Stimulated activated naive B cell treated with anti-CD40 and anti-IgM and Interleukin-4, amounts not matched to agents 10 μg/mL and 1 μg/mL and 100 μg/mL, for 72 hours (primary cell): Measurements from ENCODE around the gene TAPBP.
"Not testable (repeated sequence)": the region's sequence is repeated elsewhere in the genome, so short reads cannot be mapped to it uniquely, and the experiment has no call there.

Source experiments
- ATAC-seq, 2 donors: fragments of 150-1000 bp; cut with Tn5 transposase; replicated peaks; 2 replicates each; pipeline ENCODE4 v1.10.0; 2021; ENCODE audit warnings: moderate library complexity in 1 of 2
- DNase-seq: peaks from one replicate; pipeline ENCODE4 v3.0.0; 2021
- H3K27ac Mint-ChIP-seq: one replicate; pipeline ENCODE4 v1.8.0; 2022; ENCODE audit warnings: mild to moderate bottlenecking, mixed read lengths
- H3K27me3 Mint-ChIP-seq, 2 donors: one replicate each; pipeline ENCODE4 v1.8.0; 2022; ENCODE audit warnings: mixed read lengths in 2 of 2
- H3K36me3 Mint-ChIP-seq, 2 donors: one replicate each; pipeline ENCODE4 v1.8.0; 2022; ENCODE audit warnings: mixed read lengths in 2 of 2, mild to moderate bottlenecking in 1 of 2
- H3K4me1 Mint-ChIP-seq, 2 donors: one replicate each; pipeline ENCODE4 v1.8.0; 2022; ENCODE audit warnings: mixed read lengths in 2 of 2, mild to moderate bottlenecking in 1 of 2
- H3K4me3 Mint-ChIP-seq, 2 donors: one replicate each; pipeline ENCODE4 v1.8.0; 2022; ENCODE audit warnings: mild to moderate bottlenecking in 2 of 2, mixed read lengths in 2 of 2, moderate library complexity in 1 of 2
- H3K9me3 Mint-ChIP-seq, 2 donors: one replicate each; pipeline ENCODE4 v1.8.0; 2022; ENCODE audit warnings: mixed read lengths in 2 of 2, mild to moderate bottlenecking in 1 of 2

TAPBP gene

DNA sequence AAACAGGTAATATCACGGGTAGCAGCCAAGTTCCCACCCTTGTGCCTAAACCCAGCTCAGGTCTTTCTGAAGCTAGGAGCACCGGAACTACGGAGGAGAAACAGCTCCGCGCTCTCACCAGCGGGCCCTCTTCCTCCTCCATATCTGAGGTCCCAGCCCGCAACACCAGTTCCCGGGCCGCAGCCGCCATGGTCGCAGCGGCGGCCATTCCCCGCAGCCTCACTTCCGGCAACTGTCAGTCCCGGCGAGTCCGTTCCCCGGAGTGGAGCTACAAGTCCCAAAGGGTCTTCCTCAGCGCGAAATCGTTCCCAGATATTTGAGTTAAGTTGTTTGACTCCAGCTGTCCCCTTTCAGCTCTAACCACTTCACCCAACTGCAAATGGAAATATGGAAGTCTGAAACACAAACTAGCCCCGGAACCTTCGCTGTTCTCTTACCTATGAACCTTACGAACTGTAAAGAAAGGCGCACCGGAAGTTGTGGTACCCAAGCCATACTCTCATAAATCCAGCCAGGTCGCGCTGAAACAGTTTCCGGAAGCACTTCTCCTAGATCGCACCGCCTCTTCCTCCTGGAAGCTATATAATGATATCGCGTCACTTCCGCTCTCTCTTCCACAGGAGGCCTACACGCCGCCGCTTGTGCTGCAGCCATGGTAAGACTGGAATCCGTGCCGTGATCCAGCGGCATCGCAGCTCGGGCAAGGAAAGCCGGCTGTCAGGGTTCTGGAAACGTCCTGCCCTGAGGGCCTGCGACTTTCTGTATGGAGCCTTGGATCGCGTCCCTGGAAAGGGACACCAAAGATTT, 42.2 kb downstream of the TAPBP start, which contains the start of the genes RPS18 and VPS52:
Gene RPS18 (plus strand): TSS at position 608 of the 807 bp plus-strand sequence. CDS start 45 bp downstream, at position 653.
Gene VPS52 (minus strand): TSS at position 409 of the 807 bp plus-strand sequence. CDS start 201 bp downstream, at position 208.
- peak; percentile 90 for DNase-seq
- peak; percentile 91 to 93 for ATAC-seq
- peak within 1 kb of the TSS; percentile 100 for H3K27ac Mint-ChIP-seq
- peaks cover 37 to 61% of the 10 kb centered on the region in 2 donors for H3K4me1 Mint-ChIP-seq
- no peaks in the 10 kb centered on the region for H3K9me3 Mint-ChIP-seq
- peak within 1 kb of the TSS; percentile 99 for H3K4me3 Mint-ChIP-seq
- H3K36me3 Mint-ChIP-seq = peaks cover 61 to 83% of the 10 kb centered on the region in 2 donors
- no peaks in the 10 kb centered on the region for H3K27me3 Mint-ChIP-seq

DNA sequence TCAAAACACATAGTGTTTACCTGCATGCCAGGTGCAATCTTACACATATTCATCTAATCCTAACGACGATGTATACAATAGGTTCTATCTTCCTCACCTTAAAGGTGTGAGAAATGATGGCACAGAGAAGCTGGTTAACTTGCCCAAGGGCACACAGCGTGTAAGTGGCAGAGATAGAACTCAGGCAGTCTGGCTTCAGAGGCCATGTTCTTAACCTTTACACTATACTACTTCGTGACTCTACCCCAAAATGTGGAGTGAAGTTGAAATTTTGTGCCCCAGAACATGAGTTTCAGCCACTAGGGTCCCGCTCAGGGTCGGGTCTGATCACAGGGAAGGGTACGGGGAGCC, 42.8 kb downstream of the TAPBP start:
- no peaks in the 10 kb centered on the region for H3K9me3 Mint-ChIP-seq
- H3K4me1 Mint-ChIP-seq = peaks cover 32 to 56% of the 10 kb centered on the region in 2 donors
- no peaks in the 10 kb centered on the region for H3K27me3 Mint-ChIP-seq
- H3K36me3 Mint-ChIP-seq = peaks cover 61 to 83% of the 10 kb centered on the region in 2 donors
- DNase-seq (no peak), ATAC-seq (peak; percentile 24 to 31)
- H3K27ac Mint-ChIP-seq = peak overlapping the region; percentile 100
- peak overlapping the region; percentile 99 for H3K4me3 Mint-ChIP-seq

DNA sequence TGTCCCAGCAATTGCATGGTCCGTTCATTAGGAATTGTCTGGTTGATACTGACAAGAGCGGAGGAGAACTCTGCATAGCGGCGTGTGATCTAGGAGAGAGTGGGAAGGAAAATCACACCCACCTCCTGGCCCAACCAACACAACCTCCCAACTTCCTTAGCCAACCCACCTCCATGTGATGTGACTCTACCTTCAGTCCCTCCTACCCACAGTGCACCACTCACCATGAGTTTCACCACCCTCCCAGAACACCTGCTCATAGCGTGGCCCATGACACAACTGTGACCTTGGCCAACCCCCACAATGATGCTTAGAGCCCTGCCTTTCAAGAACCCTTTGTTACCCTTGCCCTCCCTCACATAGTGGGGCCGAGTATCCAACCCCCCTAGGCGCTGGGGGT, 49.9 kb downstream of the TAPBP start:
- H3K4me3 Mint-ChIP-seq = no peak overlapping the region
- peaks cover 60 to 65% of the 10 kb centered on the region in 2 donors for H3K36me3 Mint-ChIP-seq
- no peaks in the 10 kb centered on the region for H3K9me3 Mint-ChIP-seq
- H3K27ac Mint-ChIP-seq = no peak overlapping the region
- no peak for ATAC-seq
- no peaks in the 10 kb centered on the region for H3K27me3 Mint-ChIP-seq
- H3K4me1 Mint-ChIP-seq = peaks cover 0 to 7% of the 10 kb centered on the region in 2 donors
- DNase-seq = no peak

DNA sequence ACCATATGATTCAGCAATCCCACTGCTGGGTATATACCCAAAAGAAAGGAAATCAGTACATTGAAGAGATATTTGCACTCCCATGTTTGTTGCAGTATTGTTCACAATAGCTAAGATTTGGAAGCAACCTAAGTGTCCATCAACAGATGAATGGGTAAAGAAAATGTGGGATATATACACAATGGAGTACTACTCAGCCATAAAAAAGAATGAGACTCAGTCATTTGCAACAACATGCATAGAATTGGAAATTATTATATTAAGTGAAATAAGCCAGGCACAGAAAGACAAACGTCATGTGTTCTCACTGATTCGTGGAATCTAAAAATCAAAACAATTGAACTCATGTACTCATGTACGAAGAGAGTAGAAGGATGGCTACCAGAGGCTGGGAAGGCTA, 51.4 kb downstream of the TAPBP start:
- not testable (repeated sequence) for H3K27me3 Mint-ChIP-seq, DNase-seq, ATAC-seq, H3K4me3 Mint-ChIP-seq, H3K27ac Mint-ChIP-seq, H3K4me1 Mint-ChIP-seq, H3K9me3 Mint-ChIP-seq
- peaks cover 52 to 59% of the 10 kb centered on the region in 2 donors for H3K36me3 Mint-ChIP-seq

DNA sequence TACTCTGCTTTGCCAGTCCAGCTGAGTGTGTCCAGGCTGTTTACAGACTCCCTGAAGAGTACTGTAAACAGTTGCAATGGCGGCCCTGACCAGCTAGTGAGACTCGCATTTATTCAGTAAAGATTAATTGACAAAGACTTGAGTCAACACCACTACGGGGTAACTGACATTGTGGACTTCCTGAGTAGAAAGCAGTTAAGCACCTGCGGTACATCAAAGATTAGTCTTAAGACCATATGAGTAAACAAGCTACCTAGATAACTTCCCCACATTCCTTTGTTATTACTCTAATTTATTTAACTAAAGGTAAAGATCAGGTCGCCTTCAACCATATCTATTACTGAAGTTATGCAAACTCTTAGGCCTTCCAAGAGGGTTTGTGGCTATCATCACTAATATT, 54.8 kb downstream of the TAPBP start:
- no peak for ATAC-seq
- H3K36me3 Mint-ChIP-seq = peaks cover 36 to 40% of the 10 kb centered on the region in 2 donors
- no peaks in the 10 kb centered on the region for H3K4me1 Mint-ChIP-seq
- DNase-seq = no peak
- H3K27ac Mint-ChIP-seq = no peak overlapping the region
- no peaks in the 10 kb centered on the region for H3K27me3 Mint-ChIP-seq
- no peaks in the 10 kb centered on the region for H3K9me3 Mint-ChIP-seq
- H3K4me3 Mint-ChIP-seq = no peak overlapping the region

DNA sequence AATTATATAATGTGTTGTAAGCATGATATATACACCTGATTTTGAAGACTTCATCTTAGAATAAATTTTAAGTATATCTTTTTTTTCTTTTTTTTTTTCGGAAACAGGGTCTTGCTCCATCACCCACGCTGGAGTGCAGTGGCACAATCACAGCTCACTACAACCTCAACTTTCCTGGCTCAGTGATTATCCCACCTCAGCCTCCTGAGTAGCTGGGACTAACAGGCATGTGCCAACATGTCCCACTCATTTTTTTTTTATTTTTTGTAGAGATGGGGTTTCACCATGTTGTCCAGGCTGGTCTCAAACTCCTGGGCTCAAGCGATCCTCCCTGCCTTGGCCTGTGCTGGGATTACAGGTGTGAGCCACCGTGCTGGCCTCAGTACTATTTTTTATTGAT, 59.3 kb downstream of the TAPBP start:
- H3K27ac Mint-ChIP-seq = no peak overlapping the region
- H3K9me3 Mint-ChIP-seq = no peaks in the 10 kb centered on the region
- H3K27me3 Mint-ChIP-seq = no peaks in the 10 kb centered on the region
- no peak for ATAC-seq
- peaks cover 19 to 24% of the 10 kb centered on the region in 2 donors for H3K4me1 Mint-ChIP-seq
- DNase-seq = no peak
- H3K4me3 Mint-ChIP-seq = no peak overlapping the region
- peaks cover 31 to 41% of the 10 kb centered on the region in 2 donors for H3K36me3 Mint-ChIP-seq

DNA sequence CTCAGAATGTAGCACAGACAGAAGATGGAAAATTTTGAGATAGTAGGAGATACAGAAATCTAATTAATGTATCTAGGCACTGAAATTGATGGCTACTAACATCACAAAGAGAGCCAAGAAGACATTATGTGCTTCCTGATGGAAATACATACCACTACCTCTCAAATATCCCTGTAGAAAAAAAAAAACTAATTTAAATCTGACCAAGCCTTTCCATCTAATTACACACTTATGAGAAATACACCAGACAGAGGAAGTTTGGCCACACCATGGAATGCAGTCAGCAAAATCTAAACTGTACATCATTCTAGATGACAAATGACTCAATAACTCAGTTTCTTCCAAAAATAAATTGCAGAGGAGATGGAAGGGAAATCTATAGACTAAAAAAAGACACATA, 61.1 kb downstream of the TAPBP start:
- Mint-ChIP-seq H3K27ac (no peak overlapping the region), H3K4me1 (peaks cover 28 to 36% of the 10 kb centered on the region in 2 donors), H3K4me3 (no peak overlapping the region), H3K27me3 (no peaks in the 10 kb centered on the region), H3K9me3 (no peaks in the 10 kb centered on the region), H3K36me3 (peaks cover 27 to 31% of the 10 kb centered on the region in 2 donors)
- no peak for DNase-seq
- ATAC-seq = no peak

DNA sequence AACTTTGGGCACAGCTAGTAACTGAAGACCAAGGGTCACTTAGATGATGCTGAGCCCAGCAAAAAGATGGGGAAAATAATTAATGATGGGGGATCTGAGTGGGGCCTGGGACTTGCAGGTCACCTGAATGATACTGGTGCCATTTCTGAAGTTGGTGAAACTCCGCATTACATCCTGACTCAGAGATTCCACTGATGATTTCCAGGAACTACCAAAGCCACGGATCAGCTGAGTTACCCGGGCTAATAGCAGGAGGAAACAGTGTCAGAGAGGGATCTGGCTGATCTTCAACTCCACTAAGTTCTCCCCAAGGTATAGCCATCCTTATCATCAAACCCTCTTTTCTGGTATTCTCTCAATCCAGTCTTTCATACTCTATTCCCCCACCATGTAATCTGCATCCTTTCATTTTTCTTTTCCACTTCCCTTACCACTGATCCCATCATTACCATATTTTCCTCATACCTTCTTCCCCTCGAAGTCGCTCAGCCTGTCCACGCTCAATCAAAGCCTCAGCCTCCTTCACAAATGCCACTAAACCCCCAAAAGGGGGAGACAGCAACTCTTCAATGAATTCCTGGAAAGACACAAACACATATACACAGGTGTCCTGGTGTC, 62.4 kb downstream of the TAPBP start:
- Mint-ChIP-seq H3K4me3 (peak overlapping the region in 1 of 2 donors; percentile 18), H3K36me3 (peaks cover 24 to 30% of the 10 kb centered on the region in 2 donors), H3K9me3 (no peaks in the 10 kb centered on the region), H3K27ac (peak overlapping the region; percentile 39), H3K27me3 (no peaks in the 10 kb centered on the region), H3K4me1 (peaks cover 28 to 36% of the 10 kb centered on the region in 2 donors)
- DNase-seq = no peak
- no peak for ATAC-seq

DNA sequence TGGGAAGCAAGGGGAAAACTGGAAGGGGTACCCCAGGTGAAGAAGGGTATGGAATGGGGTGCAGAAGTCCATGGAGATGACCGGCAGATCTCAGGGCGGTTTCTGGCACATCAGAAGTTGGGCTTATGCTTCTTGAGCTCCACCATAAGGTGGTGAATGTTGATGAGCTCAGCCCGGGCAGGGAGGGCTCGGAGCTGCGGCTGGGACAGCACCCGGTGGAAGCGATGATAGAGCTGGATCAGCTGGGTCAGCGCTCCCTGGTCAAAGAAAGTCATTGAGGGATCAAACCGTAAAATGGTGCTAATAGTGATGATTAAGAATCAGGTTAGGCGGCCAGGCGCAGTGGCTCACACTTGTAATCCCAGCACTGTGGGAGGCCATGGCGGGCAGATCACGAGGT, 63.1 kb downstream of the TAPBP start:
- H3K4me1 Mint-ChIP-seq = peaks cover 28 to 36% of the 10 kb centered on the region in 2 donors
- no peaks in the 10 kb centered on the region for H3K27me3 Mint-ChIP-seq
- peak overlapping the region; percentile 88 to 90 for H3K4me3 Mint-ChIP-seq
- DNase-seq (no peak), ATAC-seq (no peak)
- H3K9me3 Mint-ChIP-seq = no peaks in the 10 kb centered on the region
- peaks cover 22 to 28% of the 10 kb centered on the region in 2 donors for H3K36me3 Mint-ChIP-seq
- peak overlapping the region; percentile 97 for H3K27ac Mint-ChIP-seq

DNA sequence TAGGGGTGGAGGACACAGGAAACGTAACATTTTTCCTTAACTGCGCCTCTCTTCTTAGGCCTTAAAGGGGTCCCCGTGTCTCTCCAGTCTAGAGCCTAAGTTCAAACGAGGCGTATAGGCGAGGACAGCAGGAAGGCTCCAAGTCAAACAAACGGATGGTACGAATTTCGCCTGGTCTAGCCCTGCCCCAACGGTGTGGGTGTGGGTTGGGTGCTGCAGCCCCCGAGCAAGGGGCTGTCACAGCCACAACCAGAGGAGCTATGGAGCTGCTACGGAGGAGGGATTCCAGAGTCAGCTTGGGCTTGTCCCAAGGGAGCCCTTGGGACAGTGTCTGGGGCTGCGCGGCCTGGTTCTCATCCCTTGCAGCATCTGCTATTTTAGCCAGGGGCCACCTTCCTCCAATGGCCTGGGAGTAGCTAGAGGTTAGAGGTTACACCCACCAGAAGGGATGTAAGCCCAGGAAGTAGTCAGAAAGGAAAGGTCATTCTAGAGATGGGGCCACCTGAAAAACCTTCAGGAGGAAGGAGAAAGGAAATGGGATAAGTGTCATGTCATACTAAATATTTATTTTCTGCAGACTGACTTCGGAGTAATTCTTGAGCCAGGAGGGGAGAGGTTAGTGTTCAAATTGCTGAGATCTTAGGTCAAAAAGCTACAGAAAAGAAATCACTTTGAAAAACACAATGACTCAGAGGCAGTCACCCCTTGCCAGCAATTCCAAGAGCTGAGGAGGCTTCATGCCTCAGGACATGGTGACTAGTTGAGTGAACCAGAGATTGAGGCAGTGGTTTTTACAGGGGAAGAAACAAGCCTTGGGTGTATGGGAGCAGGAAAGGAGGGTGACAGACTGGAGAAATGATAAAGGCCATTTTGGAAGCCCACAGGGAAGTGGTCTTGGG, 63.9 kb downstream of the TAPBP start:
- peaks cover 22 to 26% of the 10 kb centered on the region in 2 donors for H3K36me3 Mint-ChIP-seq
- H3K9me3 Mint-ChIP-seq = no peaks in the 10 kb centered on the region
- ATAC-seq (no peak), DNase-seq (peak; percentile 7)
- H3K4me1 Mint-ChIP-seq = peaks cover 28 to 36% of the 10 kb centered on the region in 2 donors
- peak overlapping the region; percentile 88 to 90 for H3K4me3 Mint-ChIP-seq
- peak overlapping the region; percentile 97 for H3K27ac Mint-ChIP-seq
- no peaks in the 10 kb centered on the region for H3K27me3 Mint-ChIP-seq
